GM12878 (cell line): ENCODE results near the gene GON4L. TPM values are rescaled to one million over a fixed set of nuclear protein-coding genes. Genes with fewer than 3 reads are reported as not detected.

Experiments
- ATAC-seq: fragments of 200-7000 bp; cut with Tn5 transposase; 3 replicates; pipeline ENCODE4 v1.9.1; 2020; ENCODE audit warnings: mild to moderate bottlenecking, moderate library complexity
- BruUV-seq: library from RNA; stranded (reverse); fragments of 400-500 nt; replicated peaks from 2 replicates; lab custom pipeline; 2021; lab: Mats Ljungman, UMichigan
- CTCF ChIA-PET: fragments of 300-600 bp; sonication (Branson Sonifier 250); formaldehyde crosslinking; extraction: SDS; loops from one replicate; lab custom pipeline; 2021; ENCODE audit warnings: inconsistent platforms; lab: Yijun Ruan, JAX
- POLR2A ChIA-PET: fragments of 350-600 bp; formaldehyde crosslinking; extraction: SDS; loops from one replicate; lab custom pipeline; 2021; ENCODE audit warnings: inconsistent platforms; lab: Charles Lee
- RAD21 ChIA-PET: fragments of 300-600 bp; sonication (Branson Sonifier 250); formaldehyde crosslinking; loops from one replicate; lab custom pipeline; 2023; ENCODE audit warnings: antibody characterized with exemption; ENCODE audit not compliant: unreplicated experiment; lab: Charles Lee
- SMC1A ChIA-PET: fragments of 300-600 bp; sonication (Branson Sonifier 250); formaldehyde crosslinking; loops from one replicate; lab custom pipeline; 2023; ENCODE audit not compliant: unreplicated experiment, uncharacterized antibody; lab: Charles Lee
- DNase-seq: peaks from one replicate; pipeline ENCODE4 v3.0.0-alpha.2; 2011; ENCODE audit warnings: low read depth, low spot score
- FAIRE-seq: peaks from 3 replicates; lab custom pipeline; 2011; peaks lifted over from hg19 to GRCh38; lab: Jason Lieb, UNC
- H2AFZ ChIP-seq: 2 replicates; pipeline ENCODE4 v1.6.0; 2011; ENCODE audit warnings: low read depth, low read length, control low read depth; ENCODE audit not compliant: control insufficient read depth
- H3K27ac ChIP-seq: 2 replicates; pipeline ENCODE4 v1.5.1; 2011; ENCODE audit warnings: control low read depth; ENCODE audit not compliant: control insufficient read depth, insufficient read depth
- H3K27me3 ChIP-seq, 2 experiments: replicated peaks in 1 of 2; 2 replicates each; pipeline versions ENCODE4 v1.6.0 to v1.6.1; 2011; ENCODE audit warnings: low read length in 1 of 2; ENCODE audit not compliant: control insufficient read depth in 2 of 2, insufficient read depth in 2 of 2
- H3K36me3 ChIP-seq, 2 experiments: 2 replicates each; pipeline ENCODE4 v1.5.1; 2011; ENCODE audit warnings: low read length in 1 of 2; ENCODE audit not compliant: control insufficient read depth in 2 of 2, insufficient read depth in 2 of 2
- H3K4me1 ChIP-seq: 2 replicates; pipeline ENCODE4 v1.6.1; 2011; ENCODE audit warnings: mild to moderate bottlenecking, low read length, moderate library complexity, mixed read lengths; ENCODE audit not compliant: control insufficient read depth, insufficient read depth
- H3K4me2 ChIP-seq: 2 replicates; pipeline ENCODE4 v1.6.0; 2011; ENCODE audit warnings: control low read depth; ENCODE audit not compliant: control insufficient read depth, insufficient read depth
- H3K4me3 ChIP-seq: fragments of 200-600 bp; sonication (generic); 2 replicates; pipeline ENCODE4 v1.5.1; 2016
- H3K79me2 ChIP-seq: 2 replicates; pipeline ENCODE4 v1.6.0; 2011; ENCODE audit warnings: low read length; ENCODE audit not compliant: control insufficient read depth, insufficient read depth
- H3K9ac ChIP-seq: 2 replicates; pipeline ENCODE4 v1.8.0; 2011; ENCODE audit warnings: low read length, control low read depth, mixed read lengths; ENCODE audit not compliant: control insufficient read depth, insufficient read depth
- H3K9me3 ChIP-seq: replicated peaks from 3 replicates; pipeline ENCODE4 v1.5.1; 2011; ENCODE audit warnings: mild to moderate bottlenecking, low read length; ENCODE audit not compliant: control insufficient read depth, insufficient read depth
- H4K20me1 ChIP-seq: 2 replicates; pipeline ENCODE4 v1.6.0; 2011; ENCODE audit not compliant: control insufficient read depth, insufficient read depth
- BRCA1 ChIP-seq: IDR thresholded peaks from 2 replicates; pipeline ENCODE4 v1.6.1; 2011; ENCODE audit warnings: low read depth, low read length, improper control_type of control experiment
- CBFB ChIP-seq: IDR thresholded peaks from 2 replicates; pipeline ENCODE4 v1.6.1; 2016; ENCODE audit warnings: antibody characterized with exemption, low read depth
- HDAC2 ChIP-seq: fragments of 200-600 bp; sonication (generic); IDR thresholded peaks from 2 replicates; pipeline ENCODE4 v1.6.1; 2017
- NFXL1 ChIP-seq: fragments of 450-650 bp; IDR thresholded peaks from 2 replicates; pipeline ENCODE4 v1.6.1; 2017; ENCODE audit warnings: antibody characterized with exemption, mild to moderate bottlenecking, borderline replicate concordance
- SPI1 ChIP-seq: IDR thresholded peaks from 2 replicates; pipeline ENCODE4 v1.6.1; 2011; ENCODE audit warnings: low read depth, mild to moderate bottlenecking, low read length, moderate library complexity, borderline replicate concordance; ENCODE audit not compliant: insufficient read depth
- TCF7 ChIP-seq: IDR thresholded peaks from 2 replicates; pipeline ENCODE4 v1.6.1; 2014; ENCODE audit warnings: antibody characterized with exemption, borderline replicate concordance
- USF2 ChIP-seq: IDR thresholded peaks from 2 replicates; pipeline ENCODE4 v1.6.1; 2011; ENCODE audit warnings: low read depth, low read length, improper control_type of control experiment, borderline replicate concordance
- WGBS: methylation state at CpG from one replicate; pipeline ENCODE4 v1.1.6; 2016; ENCODE audit warnings: low lambda C conversion rate; ENCODE audit not compliant: insufficient replicate concordance, insufficient coverage; ENCODE audit errors: missing lambda C conversion rate; 5-methylcytosine and 5-hydroxymethylcytosine counted together
- in situ Hi-C: fragments of 300-500 bp; cut with MboI; formaldehyde crosslinking; loops from 9 replicates; pipeline ENCODE4 v1.14.3; 2018; ENCODE audit warnings: mixed read lengths
- intact Hi-C: fragments of 100-400 bp; cut with micrococcal nuclease; formaldehyde crosslinking; loops from one replicate; pipeline ENCODE4 v1.14.2; 2022; ENCODE audit not compliant: unreplicated experiment
- polyA plus RNA-seq, 11 experiments: library from polyadenylated mRNA; depleted of rRNA in 4 of 11; unstranded in 6 of 11; stranded (reverse) in 5 of 11; fragments of >200 nt; fragmentation: Nextera tagmentation in 4 of 11; fragmentation: Illumina TruSeq in 1 of 11; extraction: Ambion mirVana in 4 of 11; extraction: Trizol in 1 of 11; gene quantifications; 1 replicate in 1 of 11; 2 replicates in 10 of 11; pipeline versions ENCODE4 v1.2.1 to v1.2.3, GENCODE V29; 2011 to 2016; ENCODE audit warnings: inconsistent platforms in 2 of 11, missing spikeins in 2 of 11, low read depth in 1 of 11
- total RNA-seq, 4 experiments: library from RNA; depleted of rRNA in 3 of 4; stranded (reverse); fragments of >200 nt in 3 of 4; fragmentation: Illumina TruSeq in 1 of 4; extraction: Trizol in 1 of 4; gene quantifications; 2 replicates each; pipeline versions ENCODE4 v1.2.1 to v1.2.3, GENCODE V29; 2013 to 2021

The GON4L gene
- total and polyA plus RNA-seq, 10 of the 15 experiments (the other 5 are each of a cell fraction or from before 2014, with no cell fraction given), result 17.7 to 40.7 (median 28.0) TPM

- in situ Hi-C loops (no loop called here), intact Hi-C loops (loop anchor here (10.0 kb wide), 1 partner anchor 204 kb away; the partner anchor contains the start of genes LAMTOR2 and UBQLN4)
- no peak overlapping the region for H3K9ac ChIP-seq
- H2AFZ ChIP-seq, result no peak overlapping the region
- peak; percentile 69 for FAIRE-seq
- H3K27me3 ChIP-seq, result no peaks in the 10 kb centered on the region
- ChIA-PET POLR2A (interaction anchor here (0.6 to 0.7 kb wide), 2 partner anchors 32 to 433 kb away, joined by 3 to 4 read pairs; partner anchors contain the start of gene TMEM79), CTCF (interaction anchor here (0.8 to 0.9 kb wide), 2 partner anchors 12 to 81 kb away, joined by 3 to 4 read pairs; no protein-coding TSS in a partner anchor), RAD21 (interaction anchor here (0.6 kb wide), 1 partner anchor 103 kb away, joined by 4 read pairs; no protein-coding TSS in a partner anchor), SMC1A (interaction anchor here (1.0 to 1.2 kb wide), 3 partner anchors 9 to 82 kb away, joined by 3 to 4 read pairs (median 3); partner anchors contain the start of gene SYT11)
- no peaks in the 10 kb centered on the region for H3K9me3 ChIP-seq
- H3K4me2 ChIP-seq, result 0 out of 2 replicates have a peak overlapping the region, but pooled peaks have one; percentile 46
- no peaks in the 10 kb centered on the region; the same call in 1 of the 2 replicates for H3K4me1 ChIP-seq
- H3K4me3 ChIP-seq, result 0 out of 2 replicates have a peak overlapping the region, but pooled peaks have one; percentile 9
- TF ChIP-seq TCF7 (no peak), SPI1 (no peak), HDAC2 (no peak), NFXL1 (no peak), BRCA1 (no peak), CBFB (no peak), USF2 (no peak)
- H4K20me1 ChIP-seq, result no peaks in the 10 kb centered on the region
- BruUV-seq, result no TSS peak
- peaks cover 33% of the 10 kb centered on the region for H3K79me2 ChIP-seq
- DNase-seq, result no peak
- no peak overlapping the region for H3K27ac ChIP-seq
- peak; percentile 14; the same call in 1 of the 3 replicates for ATAC-seq
- 98% methylated on average over 3 of the region's 3 CpGs for WGBS
- peaks cover 0 to 7% of the 10 kb centered on the region in 2 experiments for H3K36me3 ChIP-seq
These were observed 6.7 kb downstream of the GON4L start for GRCh38 chr1:155850345-155850744.
